Endodermal cell (in vitro differentiated cells): Measurements from ENCODE around the gene GHDC. TPM values are rescaled to one million over a fixed set of nuclear protein-coding genes. Genes with fewer than 3 reads are reported as not detected.
"Not testable (repeated sequence)": the region's sequence is repeated elsewhere in the genome, so short reads cannot be mapped to it uniquely, and the experiment has no call there.

ENCODE experiments used
- DNase-seq: peaks from one replicate; pipeline ENCODE4 v3.0.0-alpha.2; 2017
- H3K27ac ChIP-seq: 2 replicates; pipeline ENCODE4 v1.5.1; 2013; ENCODE audit warnings: mild to moderate bottlenecking, low read depth, low read length, moderate library complexity
- H3K27me3 ChIP-seq: 2 replicates; pipeline ENCODE4 v1.6.1; 2013; ENCODE audit warnings: mild to moderate bottlenecking, low read length, moderate library complexity; ENCODE audit not compliant: insufficient read depth, control insufficient read depth, poor library complexity, severe bottlenecking
- H3K36me3 ChIP-seq: 2 replicates; pipeline ENCODE4 v1.7.0; 2013; ENCODE audit warnings: mild to moderate bottlenecking, low read length, moderate library complexity; ENCODE audit not compliant: control insufficient read depth, insufficient read depth
- H3K4me1 ChIP-seq: one replicate; pipeline ENCODE4 v1.7.0; 2013; ENCODE audit warnings: low read length; ENCODE audit not compliant: control insufficient read depth, insufficient read depth
- H3K4me3 ChIP-seq: 2 replicates; pipeline ENCODE4 v1.5.1; 2013; ENCODE audit warnings: mild to moderate bottlenecking, low read length, moderate library complexity
- H3K9ac ChIP-seq: 2 replicates; pipeline ENCODE4 v1.6.1; 2013; ENCODE audit warnings: mild to moderate bottlenecking, low read length, moderate library complexity; ENCODE audit not compliant: poor library complexity, severe bottlenecking; ENCODE audit errors: extremely low read depth
- H3K9me3 ChIP-seq: 2 replicates; pipeline ENCODE4 v1.6.1; 2013; ENCODE audit warnings: mild to moderate bottlenecking, low read length, moderate library complexity; ENCODE audit not compliant: control insufficient read depth
- H3K27ac Mint-ChIP-seq: 2 replicates; pipeline ENCODE4 v1.8.0; 2020; ENCODE audit warnings: mixed read lengths
- H3K27me3 Mint-ChIP-seq: 2 replicates; pipeline ENCODE4 v1.8.0; 2021; ENCODE audit warnings: mild to moderate bottlenecking, mixed read lengths; ENCODE audit not compliant: insufficient read depth
- H3K36me3 Mint-ChIP-seq: 2 replicates; pipeline ENCODE4 v1.8.0; 2020; ENCODE audit warnings: low read depth, mixed read lengths
- H3K4me1 Mint-ChIP-seq: 2 replicates; pipeline ENCODE4 v1.8.0; 2020; ENCODE audit warnings: mixed read lengths
- H3K4me3 Mint-ChIP-seq: 2 replicates; pipeline ENCODE4 v1.8.0; 2020; ENCODE audit warnings: mild to moderate bottlenecking, moderate library complexity, mixed read lengths
- H3K9me3 Mint-ChIP-seq: 2 replicates; pipeline ENCODE4 v1.8.0; 2020; ENCODE audit warnings: mild to moderate bottlenecking, mixed read lengths
- CTCF ChIP-seq: fragments of 200-600 bp; sonication (generic); conservative IDR thresholded peaks from 2 replicates; pipeline ENCODE4 v1.5.0; 2021; ENCODE audit warnings: antibody characterized with exemption, mild to moderate bottlenecking
- WGBS, 2 experiments: methylation state at CpG; one replicate each; pipeline versions ENCODE4 v1.1.5 to v1.1.7; 2013; ENCODE audit warnings: missing lambda C conversion rate in 2 of 2, mixed read lengths in 1 of 2; ENCODE audit not compliant: insufficient coverage in 1 of 2, insufficient read length in 1 of 2; 5-methylcytosine and 5-hydroxymethylcytosine counted together
- total RNA-seq, 2 donors: library from RNA; stranded (reverse); fragmentation: NEBNext Ultra II Directional in 1 of 2; extraction: Animal tissue kit (Norgen Biotek cat#: 25700) in 1 of 2; gene quantifications; 2 replicates in 1 of 2; 3 replicates in 1 of 2; pipeline ENCODE4 v1.2.1, GENCODE V29; 2021

GHDC gene
- total RNA-seq, 2 donors from 2014 or later: 4.4 to 8.4 TPM

GRCh38 chr17:42189651-42189965, 4.7 kb downstream of the GHDC start:
- WGBS, 2 experiments: 88 to 89% methylated on average over 6 to 11 of the region's 11 CpGs
- no peak for DNase-seq
- H3K4me1 ChIP-seq: peaks cover 4% of the 10 kb centered on the region

DNA sequence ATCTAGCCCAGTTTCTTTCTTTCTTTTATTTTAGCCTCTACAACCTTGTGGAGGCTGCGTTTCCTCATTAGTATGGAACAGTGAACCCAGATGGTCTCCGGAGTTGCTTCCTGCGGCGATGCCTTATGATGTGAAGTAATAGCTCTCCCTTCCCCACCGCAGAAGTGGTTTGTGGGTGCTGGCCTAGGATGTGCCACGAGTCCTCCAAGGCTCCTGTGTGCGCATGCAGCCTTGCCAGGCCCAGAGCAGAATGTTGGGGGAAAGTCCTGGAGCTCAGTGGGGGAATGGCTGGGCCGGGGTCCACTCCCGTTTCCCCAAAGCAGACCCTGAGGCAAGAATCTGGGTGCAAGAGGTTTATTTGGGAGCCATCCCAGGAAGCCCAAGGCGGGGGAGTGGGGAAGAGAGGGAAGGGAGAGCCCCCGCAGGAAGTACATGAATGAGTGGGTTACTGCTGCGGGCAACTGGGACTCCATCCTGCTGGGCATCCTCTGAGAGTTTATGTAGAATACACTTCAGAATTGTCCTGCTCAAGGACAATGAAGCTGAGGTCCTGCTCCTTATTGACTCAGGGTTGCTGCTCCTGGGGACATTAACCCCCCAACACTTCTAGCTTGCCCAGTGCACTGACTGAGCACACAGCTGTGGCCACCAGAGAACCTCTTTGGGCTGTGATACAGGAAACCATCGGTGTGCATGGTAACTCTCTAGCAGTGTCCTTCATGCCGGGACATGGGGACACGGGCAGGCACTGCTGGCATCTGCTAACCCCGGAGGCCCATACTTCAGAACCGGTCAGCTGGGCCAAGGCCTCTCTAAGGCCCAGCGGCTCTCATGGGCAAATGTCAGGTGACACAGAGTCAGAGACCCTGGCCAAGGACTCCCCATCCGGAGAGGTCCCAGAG, 5.3 kb downstream of the GHDC start:
- TF ChIP-seq CTCF: no peak
- Mint-ChIP-seq H3K4me3 (no peak overlapping the region), H3K4me1 (no peaks in the 10 kb centered on the region), H3K27ac (no peak overlapping the region), H3K9me3 (no peaks in the 10 kb centered on the region), H3K27me3 (peaks cover 22% of the 10 kb centered on the region), H3K36me3 (no peaks in the 10 kb centered on the region)
- no peak overlapping the region for H3K9ac ChIP-seq
- 90 to 97% methylated on average over 10 to 19 of the region's 19 CpGs for WGBS, 2 experiments
- H3K27me3 ChIP-seq: peaks cover 9% of the 10 kb centered on the region
- H3K27ac ChIP-seq: no peak overlapping the region
- DNase-seq: peak; percentile 55
- H3K4me3 ChIP-seq: no peak overlapping the region
- H3K9me3 ChIP-seq: no peaks in the 10 kb centered on the region
- no peaks in the 10 kb centered on the region for H3K36me3 ChIP-seq
- peaks cover 4% of the 10 kb centered on the region for H3K4me1 ChIP-seq

More at GRCh38 chr17:42189651-42189965, 4.7 kb downstream of the GHDC start:
- Histone ChIP-seq H3K9me3 (no peaks in the 10 kb centered on the region), H3K4me3 (no peak overlapping the region), H3K27ac (no peak overlapping the region), H3K36me3 (no peaks in the 10 kb centered on the region), H3K9ac (no peak overlapping the region), H3K27me3 (peaks cover 5% of the 10 kb centered on the region)
- no peak for TF ChIP-seq CTCF
- H3K27me3 Mint-ChIP-seq: peaks cover 17% of the 10 kb centered on the region
- H3K9me3 Mint-ChIP-seq: no peaks in the 10 kb centered on the region
- H3K27ac Mint-ChIP-seq: no peak overlapping the region
- H3K4me3 Mint-ChIP-seq: no peak overlapping the region
- no peaks in the 10 kb centered on the region for H3K36me3 Mint-ChIP-seq
- H3K4me1 Mint-ChIP-seq: peaks cover 4% of the 10 kb centered on the region

DNA sequence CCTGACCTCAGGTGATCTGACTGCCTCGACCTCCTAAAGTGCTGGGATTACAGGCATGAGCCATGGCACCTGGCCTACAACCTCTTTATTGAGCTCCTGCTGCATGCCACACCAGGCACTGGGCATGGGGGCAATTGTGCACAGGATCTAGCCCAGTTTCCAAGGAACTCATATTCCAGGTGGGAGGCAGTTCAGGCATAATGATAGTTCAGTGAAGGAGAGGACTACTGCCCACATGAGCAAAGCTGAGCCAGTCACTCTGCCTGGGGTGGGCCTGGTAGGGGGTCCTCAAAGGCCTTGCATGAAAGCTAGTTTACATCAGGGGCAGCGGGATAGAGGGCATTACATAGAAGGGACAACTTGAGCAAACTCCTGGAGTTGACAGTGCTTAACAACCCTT, 6.5 kb downstream of the GHDC start:
- no peak overlapping the region for H3K27ac Mint-ChIP-seq
- Histone ChIP-seq H3K9me3 (no peaks in the 10 kb centered on the region), H3K27ac (no peak overlapping the region), H3K36me3 (no peaks in the 10 kb centered on the region), H3K4me1 (peaks cover 4% of the 10 kb centered on the region), H3K9ac (no peak overlapping the region), H3K4me3 (no peak overlapping the region), H3K27me3 (peaks cover 20% of the 10 kb centered on the region)
- WGBS, 2 experiments: 86 to 94% methylated on average over 2 of the region's 2 CpGs
- H3K27me3 Mint-ChIP-seq: peaks cover 33% of the 10 kb centered on the region
- H3K36me3 Mint-ChIP-seq: no peaks in the 10 kb centered on the region
- peak; percentile 40 for DNase-seq
- no peak for TF ChIP-seq CTCF
- no peaks in the 10 kb centered on the region for H3K9me3 Mint-ChIP-seq
- peaks cover 4% of the 10 kb centered on the region for H3K4me1 Mint-ChIP-seq
- no peak overlapping the region for H3K4me3 Mint-ChIP-seq

GRCh38 chr17:42186191-42186590, 8.1 kb downstream of the GHDC start:
- not testable (repeated sequence) for H3K27ac ChIP-seq, H3K36me3 Mint-ChIP-seq, H3K4me3 ChIP-seq, H3K4me1 Mint-ChIP-seq, H3K36me3 ChIP-seq, H3K27ac Mint-ChIP-seq, H3K9me3 ChIP-seq, DNase-seq, H3K9ac ChIP-seq, H3K4me1 ChIP-seq, H3K9me3 Mint-ChIP-seq, H3K4me3 Mint-ChIP-seq
- WGBS, 2 experiments: 87 to 100% methylated on average over 2 to 5 of the region's 5 CpGs
- H3K27me3 Mint-ChIP-seq: peaks cover 50% of the 10 kb centered on the region
- peaks cover 36% of the 10 kb centered on the region for H3K27me3 ChIP-seq
